Endothelial cell of umbilical vein (primary cell): ENCODE results near the gene ZIC4. TPM values are rescaled to one million over a fixed set of nuclear protein-coding genes. Genes with fewer than 3 reads are reported as not detected.

ENCODE experiments used
- BruUV-seq: library from RNA; stranded (reverse); fragments of 400-500 nt; replicated peaks from 2 replicates; lab custom pipeline; 2021; lab: Mats Ljungman, UMichigan
- CTCF ChIA-PET: fragments of 300-600, 350-600 bp; sonication (Branson Sonifier 250); formaldehyde crosslinking; loops from one replicate; lab custom pipeline; 2021; ENCODE audit warnings: antibody characterized with exemption, inconsistent platforms; lab: Charles Lee
- POLR2A ChIA-PET: fragments of 300-600, 350-600 bp; sonication (Branson Sonifier 250); formaldehyde crosslinking; loops from one replicate; lab custom pipeline; 2021; ENCODE audit warnings: antibody characterized with exemption, inconsistent platforms; lab: Charles Lee
- DNase-seq: peaks from one replicate; pipeline ENCODE4 v3.0.0-alpha.2; 2011; ENCODE audit warnings: low read depth, low spot score
- FAIRE-seq: peaks from 2 replicates; lab custom pipeline; 2011; peaks lifted over from hg19 to GRCh38; lab: Jason Lieb, UNC
- H2AFZ ChIP-seq: 2 replicates; pipeline ENCODE4 v1.6.0; 2012; ENCODE audit warnings: low read depth, low read length, control low read depth, inconsistent platforms
- H3K27ac ChIP-seq: 2 replicates; pipeline ENCODE4 v1.5.1; 2011; ENCODE audit warnings: low read depth, mild to moderate bottlenecking, control low read depth, low read length, moderate library complexity; ENCODE audit not compliant: insufficient read depth
- H3K27me3 ChIP-seq, 2 experiments: 2 replicates each; pipeline versions ENCODE4 v1.6.0 to v1.6.1; 2011; ENCODE audit warnings: low read length in 2 of 2, mixed read lengths in 1 of 2; ENCODE audit not compliant: control insufficient read depth in 2 of 2, insufficient read depth in 2 of 2
- H3K36me3 ChIP-seq, 2 experiments: 2 replicates in 1 of 2; 3 replicates in 1 of 2; pipeline ENCODE4 v1.5.1; 2011; ENCODE audit warnings: low read length in 2 of 2, mild to moderate bottlenecking in 1 of 2, moderate library complexity in 1 of 2; ENCODE audit not compliant: control insufficient read depth in 2 of 2, insufficient read depth in 2 of 2; ENCODE audit errors: extremely low read depth in 1 of 2
- H3K4me1 ChIP-seq: 3 replicates; pipeline ENCODE4 v1.5.1; 2011; ENCODE audit warnings: mild to moderate bottlenecking, low read length; ENCODE audit not compliant: control insufficient read depth, insufficient read depth; ENCODE audit errors: extremely low read depth
- H3K4me2 ChIP-seq: 2 replicates; pipeline ENCODE4 v1.6.1; 2011; ENCODE audit warnings: low read length, control low read depth, mixed read lengths; ENCODE audit not compliant: insufficient read depth
- H3K4me3 ChIP-seq, 3 experiments: fragments of 200-600 bp in 1 of 3; sonication (generic), shearing (Covaris generic) in 1 of 3; replicated peaks in 1 of 3; 2 replicates each; pipeline ENCODE4 v1.5.1; 2011 to 2016; ENCODE audit warnings: control low read depth in 3 of 3, low read length in 3 of 3, mild to moderate bottlenecking in 2 of 3, inconsistent platforms in 1 of 3, low read depth in 1 of 3, moderate library complexity in 1 of 3; ENCODE audit not compliant: insufficient read depth in 1 of 3
- H3K79me2 ChIP-seq: 2 replicates; pipeline ENCODE4 v1.6.0; 2012; ENCODE audit warnings: low read length, inconsistent platforms; ENCODE audit not compliant: control insufficient read depth, insufficient read depth
- H3K9ac ChIP-seq: replicated peaks from 2 replicates; pipeline ENCODE3; 2011; ENCODE audit warnings: low read length, control low read depth; ENCODE audit not compliant: insufficient read depth; ENCODE audit errors: extremely low read depth
- H3K9me1 ChIP-seq: replicated peaks from 3 replicates; pipeline ENCODE4 v1.6.0; 2011; ENCODE audit warnings: mild to moderate bottlenecking, low read length; ENCODE audit not compliant: control insufficient read depth, insufficient read depth; ENCODE audit errors: extremely low read depth
- H3K9me3 ChIP-seq: replicated peaks from 2 replicates; pipeline ENCODE4 v1.5.1; 2012; ENCODE audit warnings: low read length, inconsistent platforms; ENCODE audit not compliant: control insufficient read depth, insufficient read depth
- H4K20me1 ChIP-seq: replicated peaks from 2 replicates; pipeline ENCODE3; 2011; ENCODE audit warnings: mild to moderate bottlenecking, low read length; ENCODE audit not compliant: control insufficient read depth, insufficient read depth; ENCODE audit errors: extremely low read depth
- EZH2 ChIP-seq: IDR thresholded peaks from 2 replicates; pipeline ENCODE4 v1.6.1; 2012; ENCODE audit warnings: borderline replicate concordance, low read depth, mild to moderate bottlenecking, moderate library complexity, low read length, inconsistent platforms; ENCODE audit not compliant: severe bottlenecking
- GATA2 ChIP-seq: IDR thresholded peaks from 2 replicates; pipeline ENCODE4 v1.7.0; 2011; ENCODE audit warnings: low read depth, mild to moderate bottlenecking, moderate library complexity, mixed read lengths, low read length; ENCODE audit not compliant: insufficient read length, insufficient read depth
- JUN ChIP-seq: IDR thresholded peaks from 2 replicates; pipeline ENCODE4 v1.6.1; 2011; ENCODE audit warnings: borderline replicate concordance, low read depth; ENCODE audit not compliant: insufficient read length, insufficient read depth
- MYC ChIP-seq: IDR thresholded peaks from one replicate; pipeline ENCODE4 v1.6.1; 2011; ENCODE audit warnings: mild to moderate bottlenecking, low read depth, low read length
- POLR2A ChIP-seq: IDR thresholded peaks from 2 replicates; pipeline ENCODE4 v1.6.1; 2012; ENCODE audit warnings: low read depth, mild to moderate bottlenecking, control low read depth, low read length
- POLR2AphosphoS5 ChIP-seq: IDR thresholded peaks from 2 replicates; pipeline ENCODE4 v1.6.1; 2012; ENCODE audit warnings: low read depth, mild to moderate bottlenecking, control low read depth, low read length, moderate library complexity; ENCODE audit not compliant: insufficient read depth
- dilution Hi-C: fragments of 300-500 bp; cut with MboI; formaldehyde crosslinking; loops from one replicate; pipeline ENCODE4 v1.15.0; 2019; ENCODE audit warnings: low sequenced_read_pairs; ENCODE audit not compliant: extremely low pct_ligation_motif_present
- intact Hi-C: fragments of 100-400 bp; cut with micrococcal nuclease; formaldehyde crosslinking; loops from one replicate; pipeline ENCODE4 v1.10.0; 2022
- polyA plus RNA-seq, 4 experiments: library from polyadenylated mRNA; depleted of rRNA in 3 of 4; stranded (reverse) in 3 of 4; unstranded in 1 of 4; fragments of >200 nt; gene quantifications; 2 replicates each; pipeline versions ENCODE4 v1.2.1 to v1.2.3, GENCODE V29; 2011 to 2012; ENCODE audit warnings: missing spikeins in 1 of 4
- total RNA-seq: library from RNA; stranded (reverse); gene quantifications from 2 replicates; pipeline ENCODE4 v1.2.3, GENCODE V29; 2021
- TF ChIP-seq, protein P1 (sequence below): IDR thresholded peaks from 2 replicates; pipeline ENCODE4 v1.6.1; 2011; ENCODE audit not compliant: insufficient read depth, insufficient read length

Gene ZIC4
- total and polyA plus RNA-seq, 2 donors (not counting 3 experiments of a cell fraction or from before 2014, with no cell fraction given): not detected

DNA sequence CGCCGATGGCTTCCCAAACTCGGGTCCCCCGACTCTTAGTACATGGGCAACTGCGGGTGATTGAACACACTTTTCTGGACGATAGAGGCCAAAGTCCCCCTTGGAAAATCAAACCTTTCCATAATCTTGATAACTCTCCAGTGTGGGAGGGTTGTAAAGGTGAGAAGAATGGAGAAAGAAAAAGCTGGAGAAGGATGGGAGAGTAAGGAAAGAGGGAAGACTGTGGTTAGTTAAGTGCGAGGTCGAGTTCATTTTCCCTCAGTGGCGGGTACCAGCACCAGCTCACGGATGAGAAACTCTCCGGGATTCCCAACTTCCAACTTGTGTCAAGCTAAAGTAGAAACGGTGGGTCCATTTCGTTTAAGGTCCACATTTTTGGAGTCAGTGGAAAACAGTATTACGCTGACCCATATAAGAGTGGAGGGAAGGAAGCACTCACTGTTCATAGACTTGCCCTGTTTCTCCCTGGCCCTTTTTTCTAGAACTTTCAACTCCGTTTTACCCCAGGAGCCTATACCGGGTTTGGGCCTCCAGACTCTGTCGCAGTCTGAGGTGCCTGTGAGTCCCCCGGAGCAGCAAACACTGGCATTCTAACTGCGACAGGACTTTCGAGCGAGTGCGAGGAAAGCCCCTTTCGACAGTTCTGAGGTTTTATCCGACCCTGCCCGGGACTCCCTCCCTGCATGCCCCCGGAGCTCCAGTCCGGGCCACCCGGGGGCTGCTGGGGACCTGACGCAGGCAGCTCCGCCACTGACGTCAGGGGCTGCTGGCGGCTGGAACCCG lies 17.6 kb upstream of the ZIC4 start:
- Histone ChIP-seq H3K4me2 (no peak overlapping the region), H3K27ac (no peak overlapping the region), H3K9me3 (no peaks in the 10 kb centered on the region), H3K4me3 (no peak overlapping the region), H3K9ac (no peak overlapping the region), H3K79me2 (no peaks in the 10 kb centered on the region), H3K27me3 (peaks cover 68 to 99% of the 10 kb centered on the region in 2 experiments), H3K9me1 (no peaks in the 10 kb centered on the region), H3K36me3 (no peaks in the 10 kb centered on the region), H3K4me1 (peaks cover 2% of the 10 kb centered on the region), H4K20me1 (peaks cover 3% of the 10 kb centered on the region), H2AFZ (no peak overlapping the region)
- POLR2A ChIA-PET: no interaction called here
- no TSS peak for BruUV-seq
- no peak for FAIRE-seq
- dilution Hi-C loops (no loop called here), intact Hi-C loops (no loop called here)
- DNase-seq: no peak
- TF ChIP-seq GATA2 (no peak), POLR2A (no peak), EZH2 (no peak), MYC (no peak), JUN (no peak)
- TF ChIP-seq, protein P1, sequence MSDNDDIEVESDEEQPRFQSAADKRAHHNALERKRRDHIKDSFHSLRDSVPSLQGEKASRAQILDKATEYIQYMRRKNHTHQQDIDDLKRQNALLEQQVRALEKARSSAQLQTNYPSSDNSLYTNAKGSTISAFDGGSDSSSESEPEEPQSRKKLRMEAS: no peak
- CTCF ChIA-PET: interaction anchor here (0.8 to 3.5 kb wide), 4 partner anchors 193 to 653 kb away, joined by 4 to 20 read pairs (median 5); no protein-coding TSS in a partner anchor

DNA sequence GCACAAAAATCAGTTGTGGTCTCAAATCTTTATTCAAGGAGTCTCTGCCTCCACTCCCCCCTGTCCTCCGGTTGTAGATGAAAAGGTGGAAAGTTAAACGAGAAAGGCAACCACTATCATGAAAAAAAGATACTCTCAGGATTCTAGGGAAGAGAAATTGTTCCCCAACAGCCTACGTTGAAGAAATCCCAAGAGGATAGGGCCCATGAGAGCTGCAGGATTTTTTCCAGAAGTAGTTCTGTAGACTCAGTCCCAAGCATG lies 17.1 kb upstream of the ZIC4 start:
- FAIRE-seq (no peak), DNase-seq (no peak)
- Histone ChIP-seq H3K9ac (no peak overlapping the region), H3K4me1 (peaks cover 4% of the 10 kb centered on the region), H4K20me1 (peaks cover 3% of the 10 kb centered on the region), H3K9me3 (no peaks in the 10 kb centered on the region), H3K4me2 (no peak overlapping the region), H3K27ac (no peak overlapping the region), H3K27me3 (peaks cover 73 to 99% of the 10 kb centered on the region in 2 experiments), H3K4me3 (no peak overlapping the region), H2AFZ (no peak overlapping the region), H3K9me1 (no peaks in the 10 kb centered on the region), H3K79me2 (no peaks in the 10 kb centered on the region), H3K36me3 (no peaks in the 10 kb centered on the region)
- TF ChIP-seq JUN: no peak
- TF ChIP-seq POLR2AphosphoS5: no peak
- TF ChIP-seq EZH2: peak; percentile 69
- ChIA-PET POLR2A (no interaction called here), CTCF (interaction anchor here (1.9 to 3.5 kb wide), 2 partner anchors 650 to 654 kb away, joined by 4 to 20 read pairs; no protein-coding TSS in a partner anchor)
- no TSS peak for BruUV-seq
- dilution Hi-C loops: no loop called here
- intact Hi-C loops: no loop called here
